HG02870 (cell line): ENCODE data around the gene MDK.
"Not testable (repeated sequence)": the region's sequence is repeated elsewhere in the genome, so short reads cannot be mapped to it uniquely, and the experiment has no call there.

Experiments used
- ATAC-seq: cut with Tn5 transposase; IDR thresholded peaks from one replicate; pipeline ENCODE4 v1.9.1; 2021; ENCODE audit warnings: mild to moderate bottlenecking, moderate library complexity; ENCODE audit not compliant: unreplicated experiment

MDK gene

GRCh38 chr11:46367244-46367915, 14.1 kb upstream of the MDK start:
- ATAC-seq, result no peak

- no peak for ATAC-seq
These were observed 13.6 kb upstream of the MDK start for GRCh38 chr11:46367916-46368267.

- ATAC-seq, result peak; percentile 47
These were observed 11.9 kb upstream of the MDK start for GRCh38 chr11:46369458-46370152.

- no peak for ATAC-seq
These were observed 11.2 kb upstream of the MDK start for GRCh38 chr11:46370253-46370652.

GRCh38 chr11:46371262-46371661, 10.2 kb upstream of the MDK start:
- not testable (repeated sequence) for ATAC-seq

- ATAC-seq, result no peak
These were observed 9.4 kb upstream of the MDK start for GRCh38 chr11:46372086-46372485.

- ATAC-seq, result not testable (repeated sequence)
These were observed 9.0 kb upstream of the MDK start for GRCh38 chr11:46372501-46372900.

- no peak for ATAC-seq
These were observed 7.4 kb upstream of the MDK start for GRCh38 chr11:46373787-46374740.

- ATAC-seq, result no peak
These were observed 6.7 kb upstream of the MDK start for GRCh38 chr11:46374815-46375214.

- ATAC-seq, result no peak
These were observed 5.9 kb upstream of the MDK start for GRCh38 chr11:46375392-46376101.

- ATAC-seq, result no peak
These were observed 5.0 kb upstream of the MDK start for GRCh38 chr11:46376258-46377050.

- no peak for ATAC-seq
These were observed 4.2 kb upstream of the MDK start for GRCh38 chr11:46377290-46377689.

- no peak for ATAC-seq
These were observed 3.6 kb upstream of the MDK start for GRCh38 chr11:46377831-46378230.

GRCh38 chr11:46378296-46378695, 3.2 kb upstream of the MDK start:
- no peak for ATAC-seq

- no peak for ATAC-seq
These were observed 2.5 kb upstream of the MDK start for GRCh38 chr11:46378811-46379481.

GRCh38 chr11:46379482-46380293, 1.8 kb upstream of the MDK start:
- not testable (repeated sequence) for ATAC-seq

- no peak for ATAC-seq
These were observed 975 bp upstream of the MDK start for GRCh38 chr11:46380340-46381047.
